ENCODE data around the gene CNPY3. TPM values are rescaled to one million over a fixed set of nuclear protein-coding genes. Genes with fewer than 3 reads are reported as not detected.

Gene CNPY3
- total RNA-seq, 2 donors from 2014 or later = 50.8 to 74.7 TPM

DNA sequence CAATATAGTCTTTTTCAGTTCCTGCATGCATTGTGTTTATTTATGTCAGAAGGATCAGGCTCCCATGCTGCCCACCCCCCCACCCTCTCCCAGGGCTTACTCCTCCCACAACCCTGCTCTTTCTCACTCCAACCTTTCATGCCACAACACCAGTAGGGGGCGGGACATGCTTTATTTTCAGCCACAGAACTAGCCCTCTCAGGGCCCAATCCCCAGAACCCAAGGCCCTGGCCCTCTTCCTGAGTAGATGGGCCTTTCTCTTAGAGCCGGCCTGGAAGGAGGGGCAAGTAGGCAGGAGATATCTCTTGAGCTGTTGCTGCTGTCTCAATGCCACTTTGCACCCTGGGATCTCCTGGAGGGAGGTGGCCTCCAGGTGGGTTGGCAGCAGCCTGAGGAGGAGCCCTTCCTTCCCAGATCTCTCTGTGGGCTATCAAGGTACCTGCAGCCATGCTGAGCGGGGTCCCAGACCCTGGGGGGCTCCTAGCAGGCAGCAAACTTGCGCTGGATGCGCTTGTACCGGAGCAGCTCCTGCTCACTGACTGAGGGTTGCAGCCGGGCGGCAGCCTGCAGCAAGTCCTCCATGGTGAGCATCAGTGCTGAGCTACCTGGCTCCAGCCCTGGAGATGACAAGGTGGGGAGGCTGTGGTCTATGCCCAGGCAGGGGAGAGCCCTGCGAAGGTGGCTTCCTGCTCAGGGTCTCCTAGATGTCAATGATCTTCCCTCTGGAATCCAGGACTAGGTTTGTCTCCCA lies 34.8 kb downstream of the CNPY3 start:
- intact Hi-C loops (cut with DNase I) = no loop called here
- no peaks in the 10 kb centered on the region for H3K27me3 ChIP-seq
- DNase-seq = peak; percentile 45 to 64 (median 56)
- no peak overlapping the region for H3K4me3 ChIP-seq
- peaks cover 9 to 12% of the 10 kb centered on the region in 2 donors for H3K36me3 ChIP-seq (replicated peaks in 1 of 2; ENCODE audit: insufficient read depth in 1 of 2, low read depth in 2 of 2)
- TF ChIP-seq, protein P1, sequence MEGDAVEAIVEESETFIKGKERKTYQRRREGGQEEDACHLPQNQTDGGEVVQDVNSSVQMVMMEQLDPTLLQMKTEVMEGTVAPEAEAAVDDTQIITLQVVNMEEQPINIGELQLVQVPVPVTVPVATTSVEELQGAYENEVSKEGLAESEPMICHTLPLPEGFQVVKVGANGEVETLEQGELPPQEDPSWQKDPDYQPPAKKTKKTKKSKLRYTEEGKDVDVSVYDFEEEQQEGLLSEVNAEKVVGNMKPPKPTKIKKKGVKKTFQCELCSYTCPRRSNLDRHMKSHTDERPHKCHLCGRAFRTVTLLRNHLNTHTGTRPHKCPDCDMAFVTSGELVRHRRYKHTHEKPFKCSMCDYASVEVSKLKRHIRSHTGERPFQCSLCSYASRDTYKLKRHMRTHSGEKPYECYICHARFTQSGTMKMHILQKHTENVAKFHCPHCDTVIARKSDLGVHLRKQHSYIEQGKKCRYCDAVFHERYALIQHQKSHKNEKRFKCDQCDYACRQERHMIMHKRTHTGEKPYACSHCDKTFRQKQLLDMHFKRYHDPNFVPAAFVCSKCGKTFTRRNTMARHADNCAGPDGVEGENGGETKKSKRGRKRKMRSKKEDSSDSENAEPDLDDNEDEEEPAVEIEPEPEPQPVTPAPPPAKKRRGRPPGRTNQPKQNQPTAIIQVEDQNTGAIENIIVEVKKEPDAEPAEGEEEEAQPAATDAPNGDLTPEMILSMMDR (IDR thresholded peaks at IDR 0.05) = peak in 5 of 7 experiments; percentile 19 to 29 (median 23)
- peak in 1 of 3 donors; percentile 5 for TF ChIP-seq POLR2A (IDR thresholded peaks at IDR 0.05)
- no peak for ATAC-seq
- 67 to 82% methylated on average over 2 to 9 of the region's 9 CpGs for WGBS, 2 donors
- no peaks in the 10 kb centered on the region for H3K9me3 ChIP-seq
- peaks cover 37% of the 10 kb centered on the region for H3K4me1 ChIP-seq
- peak overlapping the region; percentile 25 to 97 (median 80) for H3K27ac ChIP-seq

- ATAC-seq (no peak), DNase-seq (peak in 3 of 4 donors; percentile 11 to 33 (median 28))
- WGBS, 2 donors = 76 to 82% methylated on average over 7 of the region's 7 CpGs
- no peaks in the 10 kb centered on the region for H3K27me3 ChIP-seq
- intact Hi-C loops (cut with DNase I) = no loop called here
- H3K9me3 ChIP-seq = no peaks in the 10 kb centered on the region
- TF ChIP-seq, protein P1 (IDR thresholded peaks at IDR 0.05) = no peak
- peak in 1 of 3 donors; percentile 20 for TF ChIP-seq POLR2A (IDR thresholded peaks at IDR 0.05)
- peaks cover 41% of the 10 kb centered on the region for H3K4me1 ChIP-seq
- no peak overlapping the region for H3K4me3 ChIP-seq
- peaks cover 9 to 12% of the 10 kb centered on the region in 2 donors for H3K36me3 ChIP-seq (replicated peaks in 1 of 2; ENCODE audit: insufficient read depth in 1 of 2, low read depth in 2 of 2)
- peak overlapping the region in 2 of 4 donors; percentile 21 to 62 for H3K27ac ChIP-seq
Observed at GRCh38 chr6:42966571-42966970, 37.3 kb downstream of the CNPY3 start.

DNA sequence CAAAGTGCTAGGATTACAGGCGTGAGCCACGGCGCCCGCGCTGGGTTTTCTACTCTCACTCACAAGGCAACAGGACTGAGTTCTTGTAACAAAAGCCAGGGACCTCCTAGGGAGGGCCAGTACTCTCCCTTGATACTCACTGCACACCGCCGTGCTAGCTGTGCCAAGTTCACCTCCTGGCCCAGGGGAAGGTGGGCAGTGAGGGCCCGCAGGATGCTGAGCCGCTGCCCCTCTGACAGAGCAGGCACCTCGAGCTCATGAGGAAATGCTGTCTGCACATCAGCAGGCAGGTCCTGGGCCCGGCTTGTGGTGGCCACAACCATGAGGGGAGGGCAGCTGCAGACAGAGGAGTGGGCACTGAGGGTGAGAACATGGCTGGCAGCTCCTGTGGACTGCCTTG lies 37.9 kb downstream of the CNPY3 start:
- DNase-seq (peak in 3 of 4 donors; percentile 14 to 59 (median 55)), ATAC-seq (peak; percentile 4)
- no peak overlapping the region for H3K4me3 ChIP-seq
- 93 to 97% methylated on average over 11 of the region's 11 CpGs for WGBS, 2 donors
- H3K27me3 ChIP-seq = no peaks in the 10 kb centered on the region
- TF ChIP-seq POLR2A (IDR thresholded peaks at IDR 0.05) = peak in 2 of 3 donors; percentile 20 to 50
- TF ChIP-seq, protein P1 (IDR thresholded peaks at IDR 0.05) = no peak
- H3K36me3 ChIP-seq (replicated peaks in 1 of 2; ENCODE audit: insufficient read depth in 1 of 2, low read depth in 2 of 2) = peaks cover 9 to 12% of the 10 kb centered on the region in 2 donors
- H3K4me1 ChIP-seq = peaks cover 34% of the 10 kb centered on the region
- H3K27ac ChIP-seq = peak overlapping the region in 1 of 4 donors; percentile 55
- intact Hi-C loops (cut with DNase I) = no loop called here
- no peaks in the 10 kb centered on the region for H3K9me3 ChIP-seq

- WGBS, 2 donors = 86 to 90% methylated on average over 9 to 12 of the region's 12 CpGs
- Histone ChIP-seq H3K4me3 (no peak overlapping the region), H3K36me3 (replicated peaks in 1 of 2; ENCODE audit: insufficient read depth in 1 of 2, low read depth in 2 of 2) (peaks cover 9 to 12% of the 10 kb centered on the region in 2 donors), H3K9me3 (no peaks in the 10 kb centered on the region), H3K27me3 (no peaks in the 10 kb centered on the region), H3K27ac (peak overlapping the region in 1 of 4 donors; percentile 53), H3K4me1 (peaks cover 28% of the 10 kb centered on the region)
- TF ChIP-seq, protein P1 (IDR thresholded peaks at IDR 0.05) = no peak
- TF ChIP-seq POLR2A (IDR thresholded peaks at IDR 0.05) = peak in 2 of 3 donors; percentile 8 to 50
- intact Hi-C loops (cut with DNase I) = no loop called here
- DNase-seq (peak in 3 of 4 donors; percentile 11 to 61 (median 49)), ATAC-seq (peak; percentile 24)
Observed at GRCh38 chr6:42968126-42968701, 38.9 kb downstream of the CNPY3 start.

Data from body of pancreas (tissue), 4 donors.